IPS-15b (cell line): Measurements from ENCODE around the gene RAP1A.
"Not testable (repeated sequence)": the region's sequence is repeated elsewhere in the genome, so short reads cannot be mapped to it uniquely, and the experiment has no call there.

ENCODE experiments used
- H3K27me3 ChIP-seq: one replicate; pipeline ENCODE4 v1.6.1; 2013; ENCODE audit warnings: low read length; ENCODE audit not compliant: control insufficient read depth, insufficient read depth
- H3K36me3 ChIP-seq: one replicate; pipeline ENCODE4 v1.6.1; 2013; ENCODE audit warnings: low read length; ENCODE audit not compliant: control insufficient read depth, insufficient read depth
- H3K4me1 ChIP-seq: one replicate; pipeline ENCODE4 v1.6.1; 2013; ENCODE audit warnings: mild to moderate bottlenecking, low read length; ENCODE audit not compliant: control insufficient read depth, insufficient read depth
- H3K4me3 ChIP-seq: one replicate; pipeline ENCODE4 v1.5.1; 2013; ENCODE audit warnings: low read depth, low read length
- H3K9ac ChIP-seq: one replicate; pipeline ENCODE4 v1.6.1; 2013; ENCODE audit warnings: low read depth, mild to moderate bottlenecking, low read length
- H3K9me3 ChIP-seq: one replicate; pipeline ENCODE4 v1.6.1; 2013; ENCODE audit warnings: mild to moderate bottlenecking, low read length; ENCODE audit not compliant: control insufficient read depth, insufficient read depth

Gene RAP1A

GRCh38 chr1:111735321-111735720 lies 115.7 kb downstream of the RAP1A start:
- Histone ChIP-seq H3K27me3 (no peaks in the 10 kb centered on the region), H3K9ac (no peak overlapping the region), H3K4me1 (peaks cover 30% of the 10 kb centered on the region), H3K4me3 (no peak overlapping the region), H3K9me3 (no peaks in the 10 kb centered on the region), H3K36me3 (peaks cover 2% of the 10 kb centered on the region)

- Histone ChIP-seq H3K9me3 (no peaks in the 10 kb centered on the region), H3K4me1 (peaks cover 30% of the 10 kb centered on the region), H3K9ac (no peak overlapping the region), H3K4me3 (peak overlapping the region; percentile 78), H3K27me3 (peaks cover 2% of the 10 kb centered on the region), H3K36me3 (peaks cover 2% of the 10 kb centered on the region)
Measured at GRCh38 chr1:111735858-111736544, 116.4 kb downstream of the RAP1A start.

- H3K36me3 ChIP-seq = peaks cover 2% of the 10 kb centered on the region
- peaks cover 33% of the 10 kb centered on the region for H3K4me1 ChIP-seq
- peak overlapping the region; percentile 78 for H3K4me3 ChIP-seq
- H3K9me3 ChIP-seq = no peaks in the 10 kb centered on the region
- H3K9ac ChIP-seq = no peak overlapping the region
- H3K27me3 ChIP-seq = peaks cover 8% of the 10 kb centered on the region
Measured at GRCh38 chr1:111736548-111737215, 117.1 kb downstream of the RAP1A start.

- peaks cover 2% of the 10 kb centered on the region for H3K36me3 ChIP-seq
- H3K9ac ChIP-seq = no peak overlapping the region
- peaks cover 33% of the 10 kb centered on the region for H3K4me1 ChIP-seq
- no peaks in the 10 kb centered on the region for H3K9me3 ChIP-seq
- peak overlapping the region; percentile 78 for H3K4me3 ChIP-seq
- H3K27me3 ChIP-seq = peaks cover 10% of the 10 kb centered on the region
Measured at GRCh38 chr1:111737216-111738132, 117.9 kb downstream of the RAP1A start.

GRCh38 chr1:111738133-111738435 lies 118.5 kb downstream of the RAP1A start:
- Histone ChIP-seq H3K4me3 (peak overlapping the region; percentile 78), H3K36me3 (peaks cover 2% of the 10 kb centered on the region), H3K9me3 (no peaks in the 10 kb centered on the region), H3K4me1 (peaks cover 33% of the 10 kb centered on the region), H3K9ac (no peak overlapping the region), H3K27me3 (peaks cover 10% of the 10 kb centered on the region)

- Histone ChIP-seq H3K27me3 (peaks cover 10% of the 10 kb centered on the region), H3K9ac (peak overlapping the region; percentile 81), H3K9me3 (no peaks in the 10 kb centered on the region), H3K36me3 (peaks cover 2% of the 10 kb centered on the region), H3K4me3 (peak overlapping the region; percentile 78), H3K4me1 (peaks cover 33% of the 10 kb centered on the region)
Measured at GRCh38 chr1:111738436-111739193, 119.0 kb downstream of the RAP1A start.

GRCh38 chr1:111739194-111739924 lies 119.8 kb downstream of the RAP1A start, which contains the start of gene INKA2:
TSS of gene INKA2 (minus strand) at chr1:111739395. CDS start at chr1:111739242, 153 bp downstream.
- Histone ChIP-seq H3K4me1 (peaks cover 32% of the 10 kb centered on the region), H3K9ac (peak within 1 kb of the TSS; percentile 81), H3K9me3 (no peaks in the 10 kb centered on the region), H3K36me3 (peaks cover 2% of the 10 kb centered on the region), H3K27me3 (peaks cover 12% of the 10 kb centered on the region), H3K4me3 (peak within 1 kb of the TSS; percentile 82)

- Histone ChIP-seq H3K4me1 (peaks cover 29% of the 10 kb centered on the region), H3K9ac (peak overlapping the region; percentile 76)
Measured at GRCh38 chr1:111739925-111740765, 120.6 kb downstream of the RAP1A start.

GRCh38 chr1:111742292-111742691 lies 122.7 kb downstream of the RAP1A start:
- not testable (repeated sequence) for H3K9me3 ChIP-seq, H3K4me3 ChIP-seq, H3K36me3 ChIP-seq, H3K9ac ChIP-seq
- Histone ChIP-seq H3K4me1 (peaks cover 11% of the 10 kb centered on the region), H3K27me3 (peaks cover 12% of the 10 kb centered on the region)

More at GRCh38 chr1:111739925-111740765, 120.6 kb downstream of the RAP1A start:
- H3K4me3 ChIP-seq = peak overlapping the region; percentile 82
- no peaks in the 10 kb centered on the region for H3K9me3 ChIP-seq
- peaks cover 12% of the 10 kb centered on the region for H3K27me3 ChIP-seq
- H3K36me3 ChIP-seq = peaks cover 2% of the 10 kb centered on the region

GRCh38 chr1:111742938-111743549 lies 123.5 kb downstream of the RAP1A start:
- Histone ChIP-seq H3K9ac (no peak overlapping the region), H3K4me1 (peaks cover 5% of the 10 kb centered on the region), H3K36me3 (peaks cover 2% of the 10 kb centered on the region), H3K4me3 (no peak overlapping the region), H3K9me3 (no peaks in the 10 kb centered on the region), H3K27me3 (peaks cover 12% of the 10 kb centered on the region)
